Activated naive CD8-positive, alpha-beta T cell treated with anti-CD3 and anti-CD28 coated beads, Interleukin-2, amount 10 ng/mL, durations not matched to agents 7 days and 5 days (primary cell): Measurements from ENCODE around the gene KCNJ14. TPM values are rescaled to one million over a fixed set of nuclear protein-coding genes. Genes with fewer than 3 reads are reported as not detected.

ENCODE experiments used
- ATAC-seq: fragments of 150-1000 bp; cut with Tn5 transposase; one replicate; pipeline ENCODE4 v1.10.0; 2021; ENCODE audit warnings: low read depth, moderate library complexity
- POLR2A ChIA-PET: fragments of 350-600 bp; sonication (Branson Sonifier 250); formaldehyde crosslinking; loops from one replicate; lab custom pipeline; 2021; ENCODE audit warnings: antibody characterized with exemption; lab: Charles Lee
- DNase-seq: peaks from one replicate; pipeline ENCODE4 v3.0.0; 2021
- H3K27ac Mint-ChIP-seq: one replicate; pipeline ENCODE4 v1.8.0; 2022; ENCODE audit warnings: mild to moderate bottlenecking, mixed read lengths
- H3K27me3 Mint-ChIP-seq: one replicate; pipeline ENCODE4 v1.8.0; 2022; ENCODE audit warnings: mild to moderate bottlenecking, moderate library complexity, mixed read lengths
- H3K36me3 Mint-ChIP-seq: one replicate; pipeline ENCODE4 v1.8.0; 2021; ENCODE audit warnings: mild to moderate bottlenecking, mixed read lengths
- H3K4me1 Mint-ChIP-seq: one replicate; pipeline ENCODE4 v1.8.0; 2021; ENCODE audit warnings: mixed read lengths
- H3K4me3 Mint-ChIP-seq: one replicate; pipeline ENCODE4 v1.8.0; 2022; ENCODE audit warnings: mild to moderate bottlenecking, moderate library complexity, mixed read lengths
- H3K9me3 Mint-ChIP-seq: one replicate; pipeline ENCODE4 v1.8.0; 2021; ENCODE audit warnings: mixed read lengths
- total RNA-seq, 2 experiments: library from RNA; stranded (reverse); gene quantifications; one replicate each; pipeline ENCODE4 v1.2.3, GENCODE V29; 2021

Gene KCNJ14
- total RNA-seq, 2 experiments from 2014 or later = 1.4 TPM

DNA sequence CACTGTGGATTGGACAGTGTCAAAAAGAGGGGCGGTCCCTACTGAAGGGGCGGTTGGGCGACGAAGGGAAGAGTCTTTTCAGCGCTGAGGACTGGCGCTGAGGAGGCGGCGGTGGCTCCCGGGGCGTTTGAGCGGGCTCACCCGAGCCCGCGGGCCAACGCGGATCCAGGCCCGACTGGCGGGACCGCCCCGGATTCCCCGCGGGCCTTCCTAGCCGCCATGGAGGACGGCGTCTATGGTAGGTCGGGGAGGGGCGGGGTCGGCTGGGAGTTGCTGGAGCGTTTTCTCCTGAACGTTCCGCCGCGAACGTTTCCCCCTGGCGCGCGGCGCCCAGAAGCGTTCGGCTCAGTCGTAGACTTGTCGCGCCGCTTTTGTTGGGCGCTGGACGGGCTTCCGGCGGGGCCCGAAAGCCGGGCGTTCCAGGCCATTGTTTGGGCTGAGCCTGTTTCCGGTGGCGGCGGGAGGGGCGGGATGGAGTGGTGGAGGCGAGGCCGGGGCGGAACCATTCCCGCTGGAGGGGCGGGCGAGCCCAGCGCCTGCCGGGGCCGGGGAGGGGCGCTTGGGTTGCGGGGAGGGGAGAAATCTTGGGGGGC is 14.0 kb downstream of the KCNJ14 start, which contains the start of gene CYTH2:
TSS of gene CYTH2 (plus strand) at position 81 of the 593 bp plus-strand sequence. CDS start at position 220, 139 bp downstream.
- peak within 1 kb of the TSS; percentile 85 for H3K27ac Mint-ChIP-seq

DNA sequence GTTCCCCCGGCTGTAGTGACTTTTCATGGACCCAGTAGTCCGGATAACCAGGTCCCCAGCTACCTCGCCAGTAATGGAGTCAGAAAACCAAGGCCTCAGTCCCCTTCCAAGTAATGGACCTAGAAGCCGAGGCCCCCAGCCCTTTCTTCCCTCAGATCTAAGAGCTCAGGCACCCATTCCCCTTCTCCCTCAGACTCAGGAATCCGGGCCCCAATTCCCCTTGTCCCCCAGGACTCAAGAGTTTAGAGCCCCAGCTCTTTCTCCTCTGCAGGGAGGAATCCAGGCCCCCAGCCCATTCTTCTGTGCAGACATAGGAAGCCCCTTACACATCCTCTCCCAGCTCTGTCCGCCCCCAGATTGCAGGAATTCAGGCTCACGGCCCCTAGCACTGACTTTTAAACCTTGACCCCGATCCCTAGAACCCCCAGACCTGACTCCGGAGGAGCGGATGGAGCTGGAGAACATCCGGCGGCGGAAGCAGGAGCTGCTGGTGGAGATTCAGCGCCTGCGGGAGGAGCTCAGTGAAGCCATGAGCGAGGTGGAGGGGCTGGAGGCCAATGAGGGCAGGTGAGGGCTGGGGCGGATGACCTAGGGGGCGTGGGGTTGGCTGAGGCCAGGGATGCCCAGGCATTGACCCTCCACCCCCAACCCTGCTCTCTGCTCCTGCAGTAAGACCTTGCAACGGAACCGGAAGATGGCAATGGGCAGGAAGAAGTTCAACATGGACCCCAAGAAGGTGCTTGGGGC is 14.7 kb downstream of the KCNJ14 start:
- Mint-ChIP-seq H3K4me1 (peaks cover 19% of the 10 kb centered on the region), H3K9me3 (no peaks in the 10 kb centered on the region), H3K4me3 (peak overlapping the region; percentile 84), H3K36me3 (peaks cover 13% of the 10 kb centered on the region), H3K27me3 (no peaks in the 10 kb centered on the region), H3K27ac (peak overlapping the region; percentile 60)
- ATAC-seq = no peak
- DNase-seq = no peak
- POLR2A ChIA-PET = interaction anchor here (1.1 to 2.0 kb wide), 6 partner anchors 8 to 107 kb away, joined by 3 to 20 read pairs (median 4); partner anchors contain the start of genes SYNGR4 and TMEM143

More for the DNA sequence above, 14.0 kb downstream of the KCNJ14 start, which contains the start of gene CYTH2:
- DNase-seq (peak; percentile 81), ATAC-seq (peak; percentile 24)
- Mint-ChIP-seq H3K4me1 (peaks cover 19% of the 10 kb centered on the region), H3K27me3 (no peaks in the 10 kb centered on the region), H3K4me3 (peak within 1 kb of the TSS; percentile 84), H3K9me3 (no peaks in the 10 kb centered on the region), H3K36me3 (peaks cover 13% of the 10 kb centered on the region)
- POLR2A ChIA-PET = interaction anchor here (1.1 to 2.0 kb wide), 4 partner anchors 9 to 23 kb away, joined by 3 to 20 read pairs (median 4); no protein-coding TSS in a partner anchor

DNA sequence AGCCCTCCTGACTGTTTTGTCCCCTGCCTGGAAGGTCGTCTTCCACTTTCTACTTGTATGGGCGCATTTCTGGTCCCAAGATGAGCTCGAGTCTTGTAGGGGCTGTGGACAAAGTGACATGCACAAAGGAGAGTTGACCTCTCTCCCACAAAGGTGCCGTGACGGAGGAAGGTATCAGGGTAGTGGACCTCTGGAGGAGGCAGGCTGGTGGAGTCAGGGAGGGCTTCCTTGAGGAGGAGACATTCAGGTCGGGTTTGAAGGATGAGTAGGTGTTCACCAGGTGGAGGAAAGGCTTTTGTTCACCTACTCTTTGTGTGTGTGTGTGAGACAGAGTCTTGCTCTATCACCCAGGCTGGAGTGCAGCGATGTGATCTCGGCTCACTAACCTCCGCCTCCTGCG is 15.5 kb downstream of the KCNJ14 start:
- peak overlapping the region; percentile 55 for H3K27ac Mint-ChIP-seq
- H3K36me3 Mint-ChIP-seq = peaks cover 17% of the 10 kb centered on the region
- DNase-seq = no peak
- POLR2A ChIA-PET = interaction anchor here (1.2 to 2.0 kb wide), 4 partner anchors 7 to 107 kb away, joined by 3 to 20 read pairs (median 4); partner anchors contain the start of genes SYNGR4 and TMEM143
- peak overlapping the region; percentile 84 for H3K4me3 Mint-ChIP-seq
- H3K9me3 Mint-ChIP-seq = no peaks in the 10 kb centered on the region
- H3K4me1 Mint-ChIP-seq = peaks cover 19% of the 10 kb centered on the region
- ATAC-seq = no peak
- H3K27me3 Mint-ChIP-seq = no peaks in the 10 kb centered on the region

DNA sequence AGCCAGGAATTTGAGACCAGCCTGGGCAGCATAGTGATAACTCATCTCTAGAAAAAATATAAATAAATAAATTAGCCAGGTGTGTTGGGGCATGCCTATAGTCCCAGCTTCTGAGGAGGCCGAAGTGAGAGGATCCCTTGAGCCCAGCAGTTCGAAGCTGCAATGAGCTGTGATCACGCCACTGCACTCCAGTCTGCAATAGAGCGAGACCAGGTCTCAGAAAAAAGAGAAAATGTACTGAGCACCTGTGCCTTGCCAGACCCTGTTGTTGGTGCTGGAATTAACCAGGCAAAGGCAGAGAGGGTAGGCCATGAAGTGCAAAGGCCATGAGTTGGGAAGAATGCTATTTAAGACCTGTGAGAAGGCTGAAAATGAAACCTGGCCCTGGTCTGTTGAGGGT is 16.5 kb downstream of the KCNJ14 start:
- H3K27me3 Mint-ChIP-seq = no peaks in the 10 kb centered on the region
- ATAC-seq (no peak), DNase-seq (no peak)
- no peak overlapping the region for H3K4me3 Mint-ChIP-seq
- peaks cover 17% of the 10 kb centered on the region for H3K36me3 Mint-ChIP-seq
- POLR2A ChIA-PET = no interaction called here
- no peaks in the 10 kb centered on the region for H3K9me3 Mint-ChIP-seq
- peaks cover 19% of the 10 kb centered on the region for H3K4me1 Mint-ChIP-seq
- H3K27ac Mint-ChIP-seq = no peak overlapping the region

DNA sequence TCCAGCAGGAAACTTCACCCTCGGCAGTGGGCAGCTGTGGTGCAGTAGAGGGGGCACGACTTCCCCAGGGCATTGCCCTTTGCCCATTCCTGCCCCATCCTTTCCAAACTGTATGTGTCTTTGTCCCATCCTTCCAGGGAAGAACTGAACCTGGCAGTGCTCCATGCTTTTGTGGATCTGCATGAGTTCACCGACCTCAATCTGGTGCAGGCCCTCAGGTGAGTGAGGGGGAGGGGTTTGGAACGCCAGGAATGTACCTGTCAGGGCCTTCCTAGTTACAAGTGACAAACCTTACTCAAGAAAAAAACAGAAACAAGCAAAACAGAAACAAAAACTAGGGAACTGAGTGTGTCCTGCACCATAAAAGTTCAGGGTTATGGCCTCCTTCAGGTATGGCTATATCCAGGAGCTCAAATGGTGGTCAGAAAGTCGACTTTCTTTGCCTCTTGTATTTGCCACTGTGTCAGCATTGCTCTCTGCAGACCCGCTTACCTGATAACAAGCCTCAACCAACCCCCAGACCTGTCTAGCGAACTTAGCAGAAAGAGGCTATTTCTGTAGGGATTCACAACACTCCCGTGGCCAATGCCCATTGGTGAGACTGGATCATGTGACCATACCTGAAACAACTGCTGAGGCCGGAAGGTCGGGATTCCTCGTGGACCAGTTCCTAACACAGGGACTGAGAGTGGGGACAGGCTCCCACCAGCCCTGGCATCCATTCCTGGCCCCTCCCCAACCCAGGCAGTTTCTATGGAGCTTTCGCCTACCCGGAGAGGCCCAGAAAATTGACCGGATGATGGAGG is 18.0 kb downstream of the KCNJ14 start:
- peaks cover 14% of the 10 kb centered on the region for H3K4me1 Mint-ChIP-seq
- H3K27ac Mint-ChIP-seq = no peak overlapping the region
- ATAC-seq (no peak), DNase-seq (no peak)
- H3K4me3 Mint-ChIP-seq = no peak overlapping the region
- POLR2A ChIA-PET = interaction anchor here (0.5 kb wide), 1 partner anchor 109 kb away, joined by 4 read pairs; the partner anchor contains the start of genes SYNGR4 and TMEM143
- no peaks in the 10 kb centered on the region for H3K9me3 Mint-ChIP-seq
- no peaks in the 10 kb centered on the region for H3K27me3 Mint-ChIP-seq
- H3K36me3 Mint-ChIP-seq = peaks cover 17% of the 10 kb centered on the region

DNA sequence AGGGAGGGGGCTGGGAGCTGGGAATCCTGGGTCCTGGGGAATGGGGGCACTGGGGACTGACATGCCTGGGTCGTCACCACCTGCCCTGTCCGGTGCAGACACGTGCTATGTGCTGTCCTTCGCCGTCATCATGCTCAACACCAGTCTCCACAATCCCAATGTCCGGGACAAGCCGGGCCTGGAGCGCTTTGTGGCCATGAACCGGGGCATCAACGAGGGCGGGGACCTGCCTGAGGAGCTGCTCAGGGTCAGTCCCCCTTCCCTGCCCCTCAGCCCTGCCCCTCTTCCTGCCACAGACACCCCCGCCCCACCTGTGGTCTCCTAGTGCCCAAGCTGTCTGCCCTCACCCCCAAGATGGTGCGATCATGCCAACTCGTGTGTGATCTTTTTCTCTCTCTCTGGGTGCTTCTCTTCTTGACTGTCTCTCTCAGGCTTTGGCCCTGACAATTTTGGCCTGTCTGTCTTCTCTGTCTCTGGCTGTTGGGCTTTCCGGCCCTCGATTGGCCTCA is 18.8 kb downstream of the KCNJ14 start:
- peaks cover 12% of the 10 kb centered on the region for H3K4me1 Mint-ChIP-seq
- DNase-seq (no peak), ATAC-seq (no peak)
- no peak overlapping the region for H3K27ac Mint-ChIP-seq
- H3K27me3 Mint-ChIP-seq = no peaks in the 10 kb centered on the region
- H3K4me3 Mint-ChIP-seq = no peak overlapping the region
- H3K36me3 Mint-ChIP-seq = peaks cover 17% of the 10 kb centered on the region
- no peaks in the 10 kb centered on the region for H3K9me3 Mint-ChIP-seq
- POLR2A ChIA-PET = no interaction called here

DNA sequence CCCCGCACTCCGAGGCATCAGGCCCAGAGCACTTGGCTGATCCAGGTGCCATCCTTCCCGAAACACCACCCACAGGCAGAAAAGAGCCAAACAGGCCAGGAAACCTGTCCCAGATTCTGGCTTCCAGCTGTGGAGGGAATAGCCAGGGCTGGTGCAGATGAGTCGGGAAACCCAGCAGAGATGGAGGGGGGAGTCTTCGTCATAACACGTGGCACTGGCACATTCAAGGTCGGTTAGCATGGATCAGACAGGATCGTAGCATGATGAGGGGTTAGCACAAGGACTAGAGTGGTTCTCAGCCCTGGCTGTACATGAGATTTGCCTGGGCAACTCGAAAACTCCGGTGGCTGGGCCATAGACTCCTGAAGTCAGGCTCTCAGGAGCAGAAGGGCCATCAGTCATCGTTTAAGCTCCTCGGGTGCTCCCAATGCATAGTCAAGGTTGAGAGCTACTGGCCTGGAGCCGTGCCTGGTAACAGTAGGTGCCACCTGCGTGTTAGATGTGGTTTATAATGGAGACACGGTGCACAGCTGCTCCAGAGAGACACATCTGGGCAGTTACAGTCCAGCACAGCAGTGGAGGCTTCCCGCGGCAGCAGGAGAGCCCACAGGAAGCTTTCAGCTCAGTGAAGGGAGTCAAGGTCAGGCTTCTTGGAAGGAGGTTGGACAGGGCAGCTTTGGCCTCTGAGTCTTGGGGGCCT is 20.1 kb downstream of the KCNJ14 start:
- Mint-ChIP-seq H3K27me3 (no peaks in the 10 kb centered on the region), H3K4me1 (peaks cover 14% of the 10 kb centered on the region), H3K4me3 (no peak overlapping the region), H3K36me3 (peaks cover 19% of the 10 kb centered on the region), H3K27ac (peak overlapping the region; percentile 52), H3K9me3 (no peaks in the 10 kb centered on the region)
- ATAC-seq (no peak), DNase-seq (no peak)
- POLR2A ChIA-PET = no interaction called here

DNA sequence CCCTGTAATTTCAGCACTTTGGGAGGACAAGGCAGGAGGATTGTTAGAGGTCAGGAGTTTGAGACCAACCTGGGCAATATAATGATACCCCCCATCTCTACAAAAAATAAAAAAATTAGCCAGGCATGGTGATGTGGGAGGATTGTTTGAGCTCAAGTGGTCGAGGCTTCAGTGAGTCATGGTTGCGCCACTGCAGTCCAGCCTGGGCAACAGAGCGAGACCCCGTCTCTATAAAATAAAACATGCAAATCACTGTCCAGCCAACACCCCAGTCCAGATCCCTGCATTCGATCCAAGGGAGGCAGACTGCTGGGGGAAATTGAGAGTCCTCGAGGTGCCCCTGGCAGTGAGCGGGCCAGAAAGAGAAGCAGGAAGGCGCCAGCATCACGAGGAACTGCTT is 20.8 kb downstream of the KCNJ14 start:
- Mint-ChIP-seq H3K4me3 (no peak overlapping the region), H3K4me1 (peaks cover 18% of the 10 kb centered on the region), H3K9me3 (no peaks in the 10 kb centered on the region), H3K27ac (no peak overlapping the region), H3K27me3 (no peaks in the 10 kb centered on the region), H3K36me3 (peaks cover 16% of the 10 kb centered on the region)
- no peak for DNase-seq
- POLR2A ChIA-PET = no interaction called here
- no peak for ATAC-seq

DNA sequence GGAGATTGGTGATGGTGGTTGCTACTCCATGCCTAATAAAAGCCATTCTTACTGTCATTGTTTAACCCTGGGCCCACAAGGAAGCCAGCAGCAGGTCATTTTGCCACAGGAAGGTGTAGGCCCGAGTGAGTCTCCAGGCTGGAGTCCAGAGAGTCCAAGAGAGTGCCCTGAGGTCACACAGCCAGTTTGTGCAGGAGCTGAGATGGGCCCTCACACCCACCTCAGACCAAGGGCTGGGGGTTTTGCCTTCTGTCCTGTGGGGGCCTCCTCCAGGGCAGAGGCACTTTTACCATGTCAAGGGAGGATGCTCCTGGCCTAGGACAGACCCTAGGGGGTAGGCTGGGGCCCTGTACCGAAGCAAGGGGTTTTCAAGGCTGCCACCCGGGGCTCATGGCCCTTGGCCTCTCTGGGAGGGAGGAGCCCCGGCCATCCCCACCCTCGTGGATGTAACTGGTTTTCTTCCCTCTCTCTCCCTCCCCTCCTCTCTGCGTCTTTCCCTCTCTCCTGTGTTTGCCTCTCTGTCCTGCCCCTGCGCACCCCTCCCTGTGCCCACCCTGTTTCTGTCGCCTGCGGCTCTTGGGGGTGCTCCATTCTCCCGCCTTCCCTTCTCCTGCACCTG is 21.8 kb downstream of the KCNJ14 start:
- Mint-ChIP-seq H3K9me3 (no peaks in the 10 kb centered on the region), H3K36me3 (peaks cover 12% of the 10 kb centered on the region), H3K4me1 (peaks cover 21% of the 10 kb centered on the region), H3K4me3 (no peak overlapping the region), H3K27ac (no peak overlapping the region), H3K27me3 (no peaks in the 10 kb centered on the region)
- DNase-seq (no peak), ATAC-seq (no peak)
- POLR2A ChIA-PET = no interaction called here

DNA sequence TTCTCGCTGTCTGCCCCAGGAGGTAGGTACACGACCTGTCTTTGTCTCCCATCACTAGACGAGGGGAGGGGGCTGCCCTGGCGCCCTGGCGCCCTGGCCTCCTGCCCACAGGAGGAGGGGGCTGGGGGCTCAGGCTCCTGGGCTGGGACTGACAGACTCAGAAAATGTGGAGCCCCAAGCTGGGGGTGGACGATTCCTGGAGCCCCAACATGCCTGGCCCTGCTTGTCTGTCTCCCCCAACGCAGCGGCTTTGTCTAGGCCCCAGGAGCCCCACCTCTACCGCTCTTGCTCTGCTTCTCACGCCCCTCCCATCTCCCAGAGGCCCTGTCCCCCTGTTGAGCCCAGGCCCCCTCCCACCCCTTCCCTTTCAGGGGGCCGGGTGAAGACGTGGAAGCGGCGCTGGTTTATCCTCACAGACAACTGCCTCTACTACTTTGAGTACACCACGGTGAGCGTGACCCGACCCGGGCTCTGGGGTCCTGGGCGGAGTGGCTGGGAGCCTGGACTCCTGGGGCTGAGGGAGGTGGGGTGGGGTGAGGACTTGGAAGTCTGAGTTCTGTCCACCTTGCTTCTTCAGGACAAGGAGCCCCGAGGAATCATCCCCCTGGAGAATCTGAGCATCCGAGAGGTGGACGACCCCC is 22.4 kb downstream of the KCNJ14 start:
- Mint-ChIP-seq H3K4me3 (no peak overlapping the region), H3K4me1 (peaks cover 20% of the 10 kb centered on the region), H3K36me3 (peaks cover 8% of the 10 kb centered on the region), H3K27ac (no peak overlapping the region), H3K9me3 (no peaks in the 10 kb centered on the region), H3K27me3 (no peaks in the 10 kb centered on the region)
- POLR2A ChIA-PET = interaction anchor here (0.7 kb wide), 1 partner anchor 8 kb away, joined by 3 read pairs; no protein-coding TSS in a partner anchor
- DNase-seq (no peak), ATAC-seq (no peak)

DNA sequence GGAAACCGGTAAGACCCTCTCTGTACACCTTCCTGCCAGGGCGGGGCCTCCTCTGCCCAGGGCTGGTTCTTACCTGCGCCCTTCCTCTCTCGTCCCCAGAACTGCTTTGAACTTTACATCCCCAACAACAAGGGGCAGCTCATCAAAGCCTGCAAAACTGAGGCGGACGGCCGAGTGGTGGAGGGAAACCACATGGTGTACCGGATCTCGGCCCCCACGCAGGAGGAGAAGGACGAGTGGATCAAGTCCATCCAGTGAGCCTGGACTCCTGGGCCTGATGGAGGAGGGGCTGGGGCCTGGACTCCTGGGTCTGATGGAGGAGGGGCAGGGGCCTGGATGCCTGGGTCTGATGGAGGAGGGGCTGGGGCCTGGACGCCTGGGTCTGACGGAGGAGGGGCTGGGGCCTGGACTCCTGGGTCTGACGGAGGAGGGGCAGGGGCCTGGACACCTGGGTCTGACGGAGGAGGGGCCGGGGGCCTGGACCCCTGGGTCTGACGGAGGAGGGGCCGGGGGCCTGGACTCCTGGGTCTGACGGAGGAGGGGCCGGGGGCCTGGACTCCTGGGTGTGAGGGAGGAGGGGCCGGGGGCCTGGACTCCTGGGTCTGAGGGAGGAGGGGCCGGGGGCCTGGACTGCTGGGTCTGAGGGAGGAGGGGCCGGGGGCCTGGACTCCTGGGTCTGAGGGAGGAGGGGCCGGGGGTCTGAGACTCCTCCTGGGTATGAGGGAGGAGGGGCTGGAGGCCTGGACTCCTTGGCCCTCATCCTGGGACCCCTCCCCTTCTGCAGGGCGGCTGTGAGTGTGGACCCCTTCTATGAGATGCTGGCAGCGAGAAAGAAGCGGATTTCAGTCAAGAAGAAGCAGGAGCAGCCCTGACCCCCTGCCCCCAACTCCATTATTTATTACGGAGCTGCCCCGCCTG is 23.2 kb downstream of the KCNJ14 start:
- no peaks in the 10 kb centered on the region for H3K9me3 Mint-ChIP-seq
- peaks cover 20% of the 10 kb centered on the region for H3K4me1 Mint-ChIP-seq
- H3K27me3 Mint-ChIP-seq = no peaks in the 10 kb centered on the region
- peaks cover 7% of the 10 kb centered on the region for H3K36me3 Mint-ChIP-seq
- no peak overlapping the region for H3K27ac Mint-ChIP-seq
- POLR2A ChIA-PET = interaction anchor here (0.7 to 2.6 kb wide), 2 partner anchors 9 to 11 kb away, joined by 3 to 12 read pairs; no protein-coding TSS in a partner anchor
- H3K4me3 Mint-ChIP-seq = no peak overlapping the region
- DNase-seq = no peak
- no peak for ATAC-seq
